KOPT-K1 (cell line): ENCODE results near the gene TFEB.

Experiments
- H3K27ac ChIP-seq: fragments of 200-600 bp; sonication (generic); 2 replicates; pipeline ENCODE4 v1.5.1; 2016; ENCODE audit warnings: antibody characterized with exemption, mild to moderate bottlenecking, low read depth, low read length; ENCODE audit not compliant: poor library complexity, severe bottlenecking
- H3K36me3 ChIP-seq: fragments of 200-600 bp; sonication (generic); 2 replicates; pipeline ENCODE4 v1.5.1; 2017; ENCODE audit warnings: antibody characterized with exemption, mild to moderate bottlenecking, low read length, moderate library complexity; ENCODE audit not compliant: insufficient read depth
- H3K9me3 ChIP-seq: fragments of 200-600 bp; sonication (generic); 2 replicates; pipeline ENCODE4 v1.5.1; 2017; ENCODE audit warnings: antibody characterized with exemption, low read length, mild to moderate bottlenecking; ENCODE audit not compliant: insufficient read depth, poor library complexity, severe bottlenecking

Gene TFEB

GRCh38 chr6:41648070-41648585 is 87.3 kb downstream of the TFEB start:
- Histone ChIP-seq H3K27ac (no peak overlapping the region), H3K9me3 (no peaks in the 10 kb centered on the region), H3K36me3 (peaks cover 67% of the 10 kb centered on the region; the same call in 1 of the 2 replicates)

DNA sequence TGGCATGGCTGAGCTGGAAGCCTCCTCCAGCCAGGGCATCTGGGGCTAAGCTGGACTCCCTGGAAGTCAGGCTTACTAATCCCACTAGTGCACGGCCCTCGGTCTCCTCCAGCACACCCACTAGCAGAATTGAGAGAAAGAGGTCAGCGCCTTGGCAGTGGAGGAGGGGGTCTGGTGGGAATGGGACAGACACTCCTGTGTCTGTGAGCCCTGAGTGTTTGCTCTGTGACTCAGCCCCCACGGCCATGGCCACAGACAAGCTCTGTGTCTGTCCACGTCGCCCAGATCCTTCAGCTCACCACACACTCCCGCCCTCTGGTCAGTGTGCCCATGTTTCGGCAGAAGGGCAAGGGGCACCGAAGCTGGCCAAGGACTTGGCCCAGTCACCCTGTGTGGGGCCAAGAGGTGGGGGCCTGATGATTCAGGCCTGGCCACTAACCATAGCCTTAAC is 88.3 kb downstream of the TFEB start:
- Histone ChIP-seq H3K9me3 (no peaks in the 10 kb centered on the region), H3K36me3 (peaks cover 60% of the 10 kb centered on the region; the same call in 1 of the 2 replicates)

GRCh38 chr6:41646026-41646795 is 89.2 kb downstream of the TFEB start:
- H3K9me3 ChIP-seq, result no peaks in the 10 kb centered on the region
- H3K27ac ChIP-seq, result no peak overlapping the region
- H3K36me3 ChIP-seq, result peaks cover 51% of the 10 kb centered on the region; the same call in 1 of the 2 replicates

More for the DNA sequence above, 88.3 kb downstream of the TFEB start:
- no peak overlapping the region for H3K27ac ChIP-seq

DNA sequence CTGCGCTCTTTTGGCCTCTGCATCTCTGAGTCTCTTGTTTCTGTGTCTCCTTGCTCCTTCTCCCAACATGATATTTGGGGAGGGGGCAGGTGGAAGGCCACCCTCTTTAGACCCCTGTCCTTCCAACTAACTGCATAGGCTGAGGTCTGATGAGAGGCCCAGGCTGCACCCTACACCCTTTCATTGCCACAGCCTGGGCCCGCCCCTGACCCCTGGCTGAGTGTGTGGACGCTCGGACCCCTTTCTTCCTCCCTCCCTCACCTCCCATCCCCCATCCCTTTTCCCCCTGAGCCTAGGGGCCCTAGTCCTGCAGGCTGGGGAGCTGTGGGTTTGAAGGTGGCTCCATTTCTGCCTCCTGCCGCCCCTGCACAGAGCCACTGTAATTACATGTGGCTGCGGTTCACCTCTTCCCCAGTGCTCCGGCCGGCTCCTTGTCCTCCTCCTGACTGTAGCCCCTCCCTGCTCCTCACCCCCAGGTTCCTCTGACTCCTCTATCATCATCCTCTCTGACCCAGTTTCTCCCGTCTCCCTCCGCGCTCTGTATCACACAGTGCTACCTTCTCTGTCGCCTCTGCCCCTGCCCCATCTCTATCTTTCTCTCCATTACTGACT is 90.3 kb downstream of the TFEB start:
- Histone ChIP-seq H3K27ac (peak overlapping the region; percentile 16), H3K36me3 (peaks cover 41% of the 10 kb centered on the region; the same call in 1 of the 2 replicates), H3K9me3 (no peaks in the 10 kb centered on the region)

DNA sequence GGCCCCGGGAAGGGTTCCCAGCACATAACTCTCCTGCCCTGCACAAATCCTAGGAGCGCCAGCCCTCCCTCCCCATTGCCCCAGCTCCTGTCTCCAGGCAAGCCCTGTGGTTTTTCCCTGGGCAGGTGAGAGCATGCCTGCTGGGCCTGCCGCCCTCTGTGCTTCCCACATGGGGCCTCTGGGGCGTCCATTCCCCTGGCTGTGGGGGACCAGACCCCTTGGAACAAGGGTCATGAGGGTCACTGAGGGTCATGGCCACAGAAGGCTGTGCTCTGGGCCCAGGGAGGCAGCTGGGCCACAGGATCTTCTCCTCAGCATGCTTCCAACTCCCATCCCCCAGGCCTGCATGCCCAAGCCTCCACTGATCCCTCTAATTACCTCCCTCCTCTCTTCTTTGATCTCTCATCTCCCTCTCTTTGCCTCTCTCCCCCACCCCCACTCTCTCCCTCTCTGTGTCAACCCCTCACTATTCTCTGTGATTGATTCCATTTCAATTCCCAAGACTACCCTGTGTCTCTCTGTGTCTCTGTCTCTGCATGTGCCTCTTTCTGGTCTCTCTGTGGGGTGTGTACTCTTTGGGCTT is 91.0 kb downstream of the TFEB start:
- no peaks in the 10 kb centered on the region for H3K9me3 ChIP-seq
- H3K27ac ChIP-seq, result peak overlapping the region; percentile 16
- peaks cover 34% of the 10 kb centered on the region; the same call in 1 of the 2 replicates for H3K36me3 ChIP-seq

GRCh38 chr6:41643899-41644269 is 91.5 kb downstream of the TFEB start:
- Histone ChIP-seq H3K36me3 (peaks cover 28% of the 10 kb centered on the region; the same call in 1 of the 2 replicates), H3K27ac (no peak overlapping the region), H3K9me3 (no peaks in the 10 kb centered on the region)

GRCh38 chr6:41642960-41643898 is 92.2 kb downstream of the TFEB start:
- H3K27ac ChIP-seq, result peak overlapping the region; percentile 13

DNA sequence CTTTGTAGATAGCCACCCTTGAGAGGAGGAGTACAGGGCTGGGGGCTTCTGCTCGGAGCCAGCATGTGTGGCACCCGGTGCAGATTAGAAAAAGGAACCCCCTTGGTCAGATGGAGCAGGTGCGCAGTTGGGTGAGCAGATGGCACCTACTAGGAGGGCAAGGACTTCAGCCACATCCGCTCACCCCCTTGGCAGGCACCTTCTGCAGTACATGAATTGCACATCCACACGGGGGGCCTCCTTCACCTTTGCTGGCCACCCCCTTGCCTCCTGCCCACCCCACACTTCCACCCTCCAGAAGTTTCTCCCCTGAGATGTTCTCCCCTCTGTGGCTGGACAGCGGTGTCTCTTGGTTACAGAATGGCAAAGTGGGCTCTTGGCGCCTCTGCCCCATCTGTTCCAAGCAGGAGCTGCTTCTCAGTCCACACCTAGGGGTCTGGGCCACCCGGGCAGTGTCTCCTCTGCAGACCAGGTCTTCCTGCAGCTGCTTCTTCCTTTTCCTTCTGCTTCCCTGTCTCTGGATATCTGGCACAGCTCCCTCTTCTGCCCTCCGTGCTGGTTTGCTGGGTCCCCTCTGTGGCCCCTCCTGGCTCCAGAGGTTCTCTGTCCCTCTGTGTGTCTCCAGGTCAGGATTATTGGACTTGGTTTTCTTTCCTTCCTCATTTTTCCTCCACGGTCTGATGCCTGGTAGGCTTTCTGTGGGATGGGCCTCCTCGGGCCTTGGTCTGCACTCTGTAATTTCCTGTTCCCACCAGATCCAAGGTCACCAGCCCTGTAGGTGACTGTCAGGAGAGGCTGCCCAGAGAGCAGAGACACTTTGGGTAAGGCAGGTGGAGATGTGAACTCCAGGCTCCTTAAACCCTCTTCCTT is 93.1 kb downstream of the TFEB start:
- Histone ChIP-seq H3K27ac (peak overlapping the region; percentile 13), H3K36me3 (peaks cover 20% of the 10 kb centered on the region; the same call in 1 of the 2 replicates), H3K9me3 (no peaks in the 10 kb centered on the region)

More at GRCh38 chr6:41642960-41643898, 92.2 kb downstream of the TFEB start:
- Histone ChIP-seq H3K9me3 (no peaks in the 10 kb centered on the region), H3K36me3 (peaks cover 22% of the 10 kb centered on the region; the same call in 1 of the 2 replicates)

- Histone ChIP-seq H3K36me3 (peaks cover 11% of the 10 kb centered on the region; the same call in 1 of the 2 replicates), H3K9me3 (no peaks in the 10 kb centered on the region), H3K27ac (no peak overlapping the region)
Measured at GRCh38 chr6:41641352-41641925, 94.0 kb downstream of the TFEB start.

- Histone ChIP-seq H3K9me3 (no peaks in the 10 kb centered on the region), H3K27ac (no peak overlapping the region), H3K36me3 (peaks cover 2% of the 10 kb centered on the region; the same call in 1 of the 2 replicates)
Measured at GRCh38 chr6:41640426-41640825, 95.0 kb downstream of the TFEB start.

GRCh38 chr6:41639809-41640371 is 95.5 kb downstream of the TFEB start:
- Histone ChIP-seq H3K9me3 (no peaks in the 10 kb centered on the region), H3K27ac (no peak overlapping the region), H3K36me3 (no peaks in the 10 kb centered on the region)

DNA sequence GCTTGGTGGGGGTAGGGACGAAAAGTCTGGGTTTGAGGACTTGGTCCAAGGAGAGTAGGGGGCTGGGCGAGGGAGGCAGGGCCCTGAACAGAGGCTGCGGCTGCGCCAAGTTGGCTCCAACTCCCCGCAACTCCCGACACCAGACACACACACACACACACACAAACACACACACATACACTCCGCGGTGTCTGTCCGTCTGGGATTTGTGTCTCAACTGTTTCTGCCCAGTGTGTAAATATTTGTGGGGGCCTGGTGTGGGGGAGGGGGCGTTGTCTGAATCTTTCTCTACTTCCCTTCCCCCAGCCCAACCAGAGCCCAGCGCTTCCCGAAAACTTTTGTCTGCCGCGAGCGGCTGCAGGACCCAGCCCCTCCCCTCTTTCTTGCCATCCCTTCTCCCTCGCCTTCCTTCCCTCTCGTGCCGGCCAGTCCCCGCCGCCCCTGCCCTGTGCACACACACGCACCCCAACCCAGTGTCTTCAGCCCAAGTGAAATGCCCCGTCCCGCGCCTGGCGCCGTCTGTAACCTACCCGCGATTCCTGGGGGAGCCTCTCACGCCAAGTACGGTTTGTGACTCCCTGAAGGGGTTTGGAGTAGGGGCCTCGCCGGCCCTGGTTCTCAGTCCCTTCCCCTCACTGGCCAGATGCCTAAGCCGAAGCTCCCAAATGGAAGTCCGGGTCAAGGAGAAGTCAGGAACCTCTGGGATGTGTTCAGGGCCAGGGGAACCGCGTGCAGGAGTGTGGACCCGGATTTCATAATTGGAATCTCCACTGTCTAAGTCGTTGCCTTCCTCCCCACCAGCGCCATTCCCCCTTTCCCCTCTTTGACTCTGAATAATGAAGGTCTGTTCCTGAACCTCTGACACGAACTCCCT is 96.2 kb downstream of the TFEB start:
- Histone ChIP-seq H3K36me3 (no peaks in the 10 kb centered on the region), H3K27ac (peak overlapping the region; percentile 60), H3K9me3 (no peaks in the 10 kb centered on the region)
